ENCODE results near the gene MRPL12.

DNA sequence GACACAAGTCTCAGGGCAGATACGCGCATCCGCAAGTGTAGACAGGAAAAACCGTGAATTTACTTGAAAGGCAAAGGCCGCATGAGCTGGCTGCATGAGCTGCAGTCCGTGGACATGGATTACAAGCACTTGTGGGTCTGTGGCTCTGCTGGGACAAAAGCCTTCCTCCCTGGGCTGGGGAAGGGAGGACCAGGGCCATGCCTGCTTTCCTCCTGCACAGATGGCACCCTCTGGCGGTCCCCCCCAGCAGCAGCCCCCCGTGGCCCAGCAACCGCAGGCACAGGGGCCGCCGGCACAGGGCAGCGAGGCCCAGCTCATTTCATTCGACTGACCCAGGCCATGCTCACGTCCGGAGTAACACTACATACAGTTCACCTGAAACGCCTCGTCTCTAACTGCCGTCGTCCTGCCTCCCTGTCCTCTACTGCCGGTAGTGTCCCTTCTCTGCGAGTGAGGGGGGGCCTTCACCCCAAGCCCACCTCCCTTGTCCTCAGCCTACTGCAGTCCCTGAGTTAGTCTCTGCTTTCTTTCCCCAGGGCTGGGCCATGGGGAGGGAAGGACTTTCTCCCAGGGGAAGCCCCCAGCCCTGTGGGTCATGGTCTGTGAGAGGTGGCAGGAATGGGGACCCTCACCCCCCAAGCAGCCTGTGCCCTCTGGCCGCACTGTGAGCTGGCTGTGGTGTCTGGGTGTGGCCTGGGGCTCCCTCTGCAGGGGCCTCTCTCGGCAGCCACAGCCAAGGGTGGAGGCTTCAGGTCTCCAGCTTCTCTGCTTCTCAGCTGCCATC is 1.7 kb upstream of the MRPL12 start:
- TF ChIP-seq, protein P1, sequence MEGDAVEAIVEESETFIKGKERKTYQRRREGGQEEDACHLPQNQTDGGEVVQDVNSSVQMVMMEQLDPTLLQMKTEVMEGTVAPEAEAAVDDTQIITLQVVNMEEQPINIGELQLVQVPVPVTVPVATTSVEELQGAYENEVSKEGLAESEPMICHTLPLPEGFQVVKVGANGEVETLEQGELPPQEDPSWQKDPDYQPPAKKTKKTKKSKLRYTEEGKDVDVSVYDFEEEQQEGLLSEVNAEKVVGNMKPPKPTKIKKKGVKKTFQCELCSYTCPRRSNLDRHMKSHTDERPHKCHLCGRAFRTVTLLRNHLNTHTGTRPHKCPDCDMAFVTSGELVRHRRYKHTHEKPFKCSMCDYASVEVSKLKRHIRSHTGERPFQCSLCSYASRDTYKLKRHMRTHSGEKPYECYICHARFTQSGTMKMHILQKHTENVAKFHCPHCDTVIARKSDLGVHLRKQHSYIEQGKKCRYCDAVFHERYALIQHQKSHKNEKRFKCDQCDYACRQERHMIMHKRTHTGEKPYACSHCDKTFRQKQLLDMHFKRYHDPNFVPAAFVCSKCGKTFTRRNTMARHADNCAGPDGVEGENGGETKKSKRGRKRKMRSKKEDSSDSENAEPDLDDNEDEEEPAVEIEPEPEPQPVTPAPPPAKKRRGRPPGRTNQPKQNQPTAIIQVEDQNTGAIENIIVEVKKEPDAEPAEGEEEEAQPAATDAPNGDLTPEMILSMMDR (IDR thresholded peaks at IDR 0.05) = no peak
- TF ChIP-seq POLR2AphosphoS5 (IDR thresholded peaks at IDR 0.05) (no peak), EP300 (IDR thresholded peaks at IDR 0.05; ENCODE audit: low read depth) (no peak), POLR2A (IDR thresholded peaks at IDR 0.05) (no peak)
